ENCODE data around the gene GRID1.

DNA sequence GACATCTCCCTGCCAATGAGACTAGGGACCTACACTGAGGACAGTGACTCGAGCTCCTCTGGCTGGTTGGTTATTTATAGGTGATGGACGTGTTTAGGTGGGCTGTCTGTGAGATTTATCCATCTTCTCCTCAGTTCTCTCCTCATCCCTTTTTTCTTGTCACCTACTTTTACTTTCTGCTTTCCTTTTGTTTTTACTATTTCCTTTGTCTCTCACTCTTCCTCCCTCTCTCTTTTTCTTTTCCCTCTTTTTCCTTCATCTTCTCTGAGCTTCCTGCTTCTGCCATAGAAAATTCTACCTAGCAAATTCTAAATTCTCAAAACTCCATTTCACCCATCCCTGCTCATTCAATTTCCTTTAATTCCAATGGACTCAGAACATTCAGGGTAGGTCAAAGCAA, 478.0 kb downstream of the GRID1 start:
- TF ChIP-seq, protein P1, sequence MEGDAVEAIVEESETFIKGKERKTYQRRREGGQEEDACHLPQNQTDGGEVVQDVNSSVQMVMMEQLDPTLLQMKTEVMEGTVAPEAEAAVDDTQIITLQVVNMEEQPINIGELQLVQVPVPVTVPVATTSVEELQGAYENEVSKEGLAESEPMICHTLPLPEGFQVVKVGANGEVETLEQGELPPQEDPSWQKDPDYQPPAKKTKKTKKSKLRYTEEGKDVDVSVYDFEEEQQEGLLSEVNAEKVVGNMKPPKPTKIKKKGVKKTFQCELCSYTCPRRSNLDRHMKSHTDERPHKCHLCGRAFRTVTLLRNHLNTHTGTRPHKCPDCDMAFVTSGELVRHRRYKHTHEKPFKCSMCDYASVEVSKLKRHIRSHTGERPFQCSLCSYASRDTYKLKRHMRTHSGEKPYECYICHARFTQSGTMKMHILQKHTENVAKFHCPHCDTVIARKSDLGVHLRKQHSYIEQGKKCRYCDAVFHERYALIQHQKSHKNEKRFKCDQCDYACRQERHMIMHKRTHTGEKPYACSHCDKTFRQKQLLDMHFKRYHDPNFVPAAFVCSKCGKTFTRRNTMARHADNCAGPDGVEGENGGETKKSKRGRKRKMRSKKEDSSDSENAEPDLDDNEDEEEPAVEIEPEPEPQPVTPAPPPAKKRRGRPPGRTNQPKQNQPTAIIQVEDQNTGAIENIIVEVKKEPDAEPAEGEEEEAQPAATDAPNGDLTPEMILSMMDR (IDR thresholded peaks at IDR 0.05): no peak
- TF ChIP-seq POLR2A (IDR thresholded peaks at IDR 0.05): no peak

Measured in esophagus squamous epithelium (tissue), 4 donors.